NCI-H446 treated with DMSO at 0.1 percent for 48 hours (cell line): Measurements from ENCODE around the gene THAP7.

Source experiments
- DNase-seq: peaks from one replicate; lab custom pipeline; 2025; lab: John Stamatoyannopoulos, UW

Gene THAP7

DNA sequence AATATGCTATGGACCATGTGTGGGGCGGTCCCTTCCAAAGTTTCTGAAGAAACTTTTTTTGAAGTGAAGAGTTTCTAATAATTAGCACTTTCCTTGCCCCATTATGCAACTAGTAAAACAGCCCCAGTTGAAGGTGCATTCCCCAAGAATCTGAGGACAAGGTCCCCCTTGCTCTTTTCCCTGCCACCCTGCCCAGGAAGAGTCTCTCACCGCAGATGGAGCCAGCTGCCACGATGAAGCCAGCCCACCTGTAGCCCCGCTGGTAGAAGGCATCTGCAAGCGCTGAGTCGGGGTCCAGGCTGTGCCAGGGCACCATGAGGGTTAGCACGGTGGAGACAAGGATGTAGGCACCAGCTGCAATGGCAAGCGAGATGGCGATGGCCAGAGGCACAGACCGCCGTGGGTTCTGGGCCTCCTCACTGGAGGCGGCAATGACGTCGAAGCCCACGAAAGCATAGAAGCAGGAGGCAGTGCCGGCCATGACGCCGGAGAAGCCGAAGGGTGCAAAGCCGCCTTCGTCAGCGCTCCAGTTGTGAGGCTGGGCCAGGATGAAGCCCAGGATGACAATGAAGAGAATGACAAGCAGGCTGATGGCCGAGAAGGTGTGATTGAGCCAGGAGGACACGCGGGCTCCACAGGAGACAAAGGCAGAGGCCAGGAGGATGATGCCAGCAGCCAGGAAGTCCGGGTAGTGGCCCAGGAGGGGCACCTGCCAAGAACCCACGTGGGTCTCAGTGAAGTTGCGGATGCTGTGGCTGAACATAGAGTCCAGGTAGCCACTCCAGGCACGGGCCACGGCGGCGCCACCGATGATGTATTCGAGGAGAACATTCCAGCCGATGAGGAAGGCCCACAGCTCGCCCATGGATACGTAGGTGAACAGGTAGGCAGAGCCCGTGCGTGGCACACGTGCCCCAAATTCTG, 29.0 kb upstream of the THAP7 start:
- DNase-seq: no peak

DNA sequence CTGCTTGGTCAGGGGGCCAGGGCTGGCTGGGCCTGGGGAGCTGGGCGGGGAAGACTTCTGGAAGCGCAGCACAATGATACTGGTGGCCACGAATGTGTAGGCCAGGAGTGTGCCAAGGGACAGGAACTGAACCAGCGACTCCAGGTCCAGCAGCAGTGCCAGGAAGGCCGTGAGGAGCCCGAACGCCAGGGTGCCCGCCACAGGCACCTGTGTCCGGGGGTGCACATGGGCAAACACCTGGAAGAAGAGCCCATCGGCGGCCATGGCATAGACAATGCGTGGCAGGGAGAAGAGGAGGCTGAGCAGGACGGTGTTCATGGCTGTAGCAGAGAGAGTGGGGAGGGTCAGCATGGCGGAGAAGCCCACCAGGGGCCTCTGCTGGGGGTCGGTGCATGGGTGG, 28.1 kb upstream of the THAP7 start:
- DNase-seq: no peak

DNA sequence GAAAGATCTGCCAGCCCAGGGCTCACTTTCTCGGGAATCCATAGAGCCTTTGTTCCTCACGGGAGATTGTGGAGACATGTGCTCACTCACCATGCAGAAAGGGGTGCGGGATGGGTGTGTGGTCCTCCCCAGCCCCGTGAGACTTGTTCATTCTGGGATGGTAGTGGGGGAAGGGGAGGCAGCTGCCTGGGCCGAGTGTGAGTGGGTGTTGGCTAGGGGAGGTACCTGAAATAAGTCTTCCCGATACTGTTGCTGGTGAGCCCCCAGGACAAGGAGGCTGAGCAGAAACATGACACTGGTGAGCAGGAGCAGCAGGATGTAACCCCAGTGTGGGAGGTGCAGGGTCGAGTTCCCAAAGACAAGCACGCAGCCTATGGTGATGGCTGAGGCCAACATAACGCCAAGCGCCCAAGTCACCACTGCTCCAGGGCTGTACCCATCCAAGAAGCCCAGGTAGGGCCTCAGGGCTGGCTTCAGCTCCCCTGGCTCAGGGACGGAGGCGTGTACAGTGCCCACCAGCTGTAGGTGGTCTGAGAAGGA, 27.6 kb upstream of the THAP7 start:
- no peak for DNase-seq

DNA sequence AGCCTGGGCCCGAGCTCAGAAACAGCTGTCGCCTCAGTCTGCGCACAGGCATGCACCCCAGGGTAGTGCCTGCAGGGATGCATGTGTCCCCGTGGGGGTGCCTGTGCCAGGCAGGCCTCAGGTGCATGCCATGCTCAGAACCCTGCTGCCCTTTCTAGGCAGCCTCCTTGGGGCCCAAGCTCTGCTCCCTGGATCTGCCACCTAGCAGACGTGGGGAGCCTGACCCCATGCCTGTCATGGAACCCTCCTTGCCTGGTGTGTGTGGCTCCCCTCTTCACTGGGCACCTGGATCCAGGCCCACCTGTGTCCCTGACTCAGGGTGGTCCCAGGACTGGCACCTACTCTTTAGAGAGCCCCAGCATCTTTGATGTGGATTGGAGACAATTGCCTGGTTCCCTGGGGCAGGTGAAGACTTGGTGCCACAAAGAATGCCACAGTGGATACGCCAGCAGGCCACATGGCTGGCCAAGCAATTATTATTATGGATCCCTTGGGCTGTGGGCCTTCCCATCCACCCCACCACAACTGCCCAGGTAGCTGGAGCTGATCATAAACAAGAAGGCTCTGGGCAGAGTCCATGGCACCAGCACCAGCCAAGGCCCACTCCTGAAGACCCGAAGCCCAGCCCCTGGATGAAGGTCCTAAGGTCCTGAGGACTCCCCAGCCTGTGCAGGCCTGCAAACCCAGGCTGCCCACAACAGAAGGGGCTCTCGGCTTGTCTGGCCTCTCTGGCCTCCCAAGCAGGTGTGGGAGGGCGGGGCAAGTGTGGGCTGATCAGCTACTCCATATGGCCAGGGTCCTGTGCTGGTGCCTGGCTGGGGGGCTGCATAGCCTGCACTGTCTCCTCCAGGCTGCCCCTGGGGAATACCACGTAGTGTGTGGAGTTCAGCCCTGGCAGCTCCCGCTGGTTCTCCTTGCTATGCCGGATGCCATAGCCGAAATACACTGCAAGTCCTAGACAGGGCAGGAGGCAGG, 26.6 kb upstream of the THAP7 start:
- DNase-seq: no peak

DNA sequence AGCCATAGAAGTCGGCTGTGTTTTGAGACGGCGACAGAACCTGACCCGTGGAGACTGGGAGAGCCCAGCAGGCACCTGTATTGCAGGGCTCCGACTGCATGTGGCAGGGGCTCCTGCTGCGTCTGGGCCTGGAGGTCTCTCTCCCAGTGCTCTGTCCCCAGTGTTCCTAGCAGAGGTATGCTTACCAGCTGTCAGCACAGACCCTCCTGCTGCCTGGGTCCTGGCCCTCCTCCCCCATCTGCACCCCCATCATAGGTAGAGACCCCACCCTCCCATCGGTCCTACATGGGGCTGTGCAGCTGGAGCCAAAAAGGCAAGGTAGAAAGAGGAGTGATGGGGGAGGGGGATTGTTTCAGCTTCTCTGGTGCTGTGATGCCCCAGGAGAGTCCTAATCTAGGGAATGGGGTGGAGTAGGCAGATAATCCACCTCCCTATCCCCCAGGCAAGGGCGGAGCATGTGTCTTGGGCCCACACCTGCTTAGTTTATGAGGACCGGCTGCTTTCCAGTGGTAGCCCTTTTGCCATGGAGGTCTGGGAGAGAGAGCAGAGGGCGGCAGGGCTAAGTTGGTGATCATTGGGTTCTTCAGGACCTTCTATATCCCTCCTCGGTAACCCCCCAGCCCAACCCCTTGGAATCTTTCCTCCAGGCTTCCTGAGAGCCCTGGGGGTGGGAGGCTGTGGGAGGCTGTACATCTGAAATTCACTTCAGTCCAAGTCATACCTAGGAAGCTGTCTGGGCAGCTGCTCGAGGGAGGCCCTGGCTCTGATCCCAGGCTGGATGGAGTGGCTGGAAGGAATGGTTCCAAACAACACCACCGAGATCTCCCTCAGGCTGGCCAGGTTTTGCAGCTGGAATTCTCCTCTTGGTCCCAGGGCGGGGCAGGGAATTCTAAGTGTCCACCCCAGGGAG, 25.1 kb upstream of the THAP7 start:
- peak; percentile 30 for DNase-seq

DNA sequence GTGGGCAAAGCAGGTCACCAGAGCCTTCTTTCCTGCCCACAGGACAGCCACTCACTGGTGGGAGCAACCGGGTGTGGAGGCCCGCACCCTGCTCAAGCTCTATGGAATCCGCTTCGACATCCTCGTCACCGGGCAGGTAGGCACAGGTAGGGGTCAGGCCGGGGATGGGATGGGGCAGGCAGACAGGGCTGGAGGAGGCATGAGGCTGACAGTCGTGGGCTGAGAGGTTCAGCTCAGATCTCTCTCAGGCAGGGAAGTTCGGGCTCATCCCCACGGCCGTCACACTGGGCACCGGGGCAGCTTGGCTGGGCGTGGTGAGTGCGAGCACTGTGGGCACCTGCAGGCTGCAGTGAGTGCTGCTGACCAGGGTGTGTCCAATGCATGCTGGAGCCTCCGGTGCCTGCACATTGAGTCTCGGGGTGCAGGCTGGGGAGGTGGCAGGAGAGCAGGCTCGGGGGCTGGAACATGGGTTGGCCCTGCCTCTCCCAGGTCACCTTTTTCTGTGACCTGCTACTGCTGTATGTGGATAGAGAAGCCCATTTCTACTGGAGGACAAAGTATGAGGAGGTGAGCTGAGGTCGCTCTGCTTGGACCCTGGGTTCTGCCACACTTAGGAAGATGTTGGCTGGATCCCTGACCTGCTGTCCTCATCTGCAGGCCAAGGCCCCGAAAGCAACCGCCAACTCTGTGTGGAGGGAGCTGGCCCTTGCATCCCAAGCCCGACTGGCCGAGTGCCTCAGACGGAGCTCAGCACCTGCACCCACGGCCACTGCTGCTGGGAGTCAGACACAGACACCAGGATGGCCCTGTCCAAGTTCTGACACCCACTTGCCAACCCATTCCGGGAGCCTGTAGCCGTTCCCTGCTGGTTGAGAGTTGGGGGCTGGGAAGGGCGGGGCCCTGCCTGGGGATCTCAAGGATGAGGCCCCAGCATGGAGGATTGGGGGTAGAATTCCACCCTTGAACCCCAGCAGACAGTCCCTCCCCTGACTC, 24.1 kb upstream of the THAP7 start:
- no peak for DNase-seq

DNA sequence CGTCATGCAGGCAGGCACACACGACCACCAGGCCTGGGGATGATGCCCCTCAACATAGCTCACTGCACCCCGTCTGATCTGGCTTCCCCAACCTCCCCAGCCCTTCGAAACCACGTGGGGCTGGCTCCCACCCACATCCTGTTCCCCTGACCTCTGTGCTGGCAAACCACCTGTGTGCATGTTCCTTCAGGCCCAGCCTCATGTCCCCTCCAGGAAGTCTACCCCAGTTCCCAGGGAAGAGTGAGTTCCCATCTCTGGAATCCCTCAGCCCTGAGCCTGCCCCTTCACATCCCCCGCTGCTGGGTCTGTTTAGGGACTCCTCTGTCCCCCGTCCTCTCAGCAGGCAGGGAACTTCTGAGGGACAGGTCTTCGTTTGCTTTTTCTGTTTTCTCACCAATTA, 23.3 kb upstream of the THAP7 start:
- no peak for DNase-seq

DNA sequence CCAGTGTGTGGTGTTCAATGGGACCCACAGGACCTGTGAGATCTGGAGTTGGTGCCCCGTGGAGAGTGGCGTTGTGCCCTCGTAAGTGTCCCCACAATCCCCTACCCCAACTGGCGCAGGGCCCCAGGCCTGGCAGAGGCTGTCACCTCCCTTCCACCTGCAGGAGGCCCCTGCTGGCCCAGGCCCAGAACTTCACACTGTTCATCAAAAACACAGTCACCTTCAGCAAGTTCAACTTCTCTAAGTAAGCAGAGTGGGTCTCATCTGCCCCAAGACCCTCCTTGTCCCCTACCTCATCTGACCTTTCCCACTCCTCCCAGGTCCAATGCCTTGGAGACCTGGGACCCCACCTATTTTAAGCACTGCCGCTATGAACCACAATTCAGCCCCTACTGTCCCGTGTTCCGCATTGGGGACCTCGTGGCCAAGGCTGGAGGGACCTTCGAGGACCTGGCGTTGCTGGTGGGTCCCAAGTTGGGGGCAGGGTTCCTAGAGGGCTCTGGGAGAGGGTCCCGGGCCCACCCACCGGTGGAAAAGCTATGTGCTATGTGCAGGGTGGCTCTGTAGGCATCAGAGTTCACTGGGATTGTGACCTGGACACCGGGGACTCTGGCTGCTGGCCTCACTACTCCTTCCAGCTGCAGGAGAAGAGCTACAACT, 21.2 kb upstream of the THAP7 start:
- no peak for DNase-seq

DNA sequence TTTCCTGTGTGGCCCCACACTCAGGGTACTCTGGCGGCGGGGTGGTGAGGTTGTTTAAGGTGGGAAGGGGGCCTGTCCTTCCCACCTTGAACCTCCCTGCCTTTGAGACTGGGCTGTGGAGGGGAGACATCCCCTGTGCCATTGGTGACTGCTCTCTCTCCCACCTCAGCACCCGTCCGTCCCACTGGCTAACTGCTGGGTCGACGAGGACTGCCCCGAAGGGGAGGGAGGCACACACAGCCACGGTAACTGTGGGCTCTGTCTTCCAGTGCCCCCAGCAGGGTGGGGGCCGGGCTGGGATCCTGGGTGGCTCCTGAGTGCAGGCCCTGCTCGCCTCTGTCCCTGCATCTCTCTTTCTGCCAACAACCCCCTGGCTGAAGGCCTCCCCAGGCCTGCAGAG, 20.6 kb upstream of the THAP7 start:
- no peak for DNase-seq

DNA sequence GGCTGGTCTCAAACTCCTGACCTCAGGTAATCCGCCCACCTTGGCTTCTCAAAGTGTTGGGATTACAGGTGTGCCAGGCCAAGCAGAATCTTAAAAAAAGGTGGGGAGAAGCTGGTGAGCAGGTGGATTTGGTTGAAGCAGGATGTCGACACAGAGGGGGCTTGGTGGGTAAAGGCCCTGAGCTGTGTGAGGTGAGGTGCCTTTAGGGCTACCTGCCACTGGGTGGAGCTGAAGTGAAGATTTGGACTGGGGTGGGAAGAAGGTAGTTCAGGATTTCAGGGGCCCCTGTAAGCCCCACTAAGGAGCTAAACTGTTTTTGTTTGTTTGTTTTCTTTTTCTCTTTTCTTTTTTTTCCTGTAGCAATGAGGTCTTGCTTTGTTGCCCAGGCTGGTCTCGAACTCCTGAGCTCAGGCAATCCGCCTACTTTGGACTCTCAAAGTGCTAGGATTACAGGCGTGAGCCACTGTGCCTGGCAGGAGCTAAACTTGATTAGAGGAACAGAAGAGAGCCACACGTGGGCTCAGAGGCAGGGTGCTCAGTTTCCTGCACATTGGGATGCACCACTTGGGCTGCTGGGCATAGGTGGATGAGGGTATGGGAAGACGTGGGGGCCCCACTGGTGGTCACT, 19.0 kb upstream of the THAP7 start:
- DNase-seq: no peak

DNA sequence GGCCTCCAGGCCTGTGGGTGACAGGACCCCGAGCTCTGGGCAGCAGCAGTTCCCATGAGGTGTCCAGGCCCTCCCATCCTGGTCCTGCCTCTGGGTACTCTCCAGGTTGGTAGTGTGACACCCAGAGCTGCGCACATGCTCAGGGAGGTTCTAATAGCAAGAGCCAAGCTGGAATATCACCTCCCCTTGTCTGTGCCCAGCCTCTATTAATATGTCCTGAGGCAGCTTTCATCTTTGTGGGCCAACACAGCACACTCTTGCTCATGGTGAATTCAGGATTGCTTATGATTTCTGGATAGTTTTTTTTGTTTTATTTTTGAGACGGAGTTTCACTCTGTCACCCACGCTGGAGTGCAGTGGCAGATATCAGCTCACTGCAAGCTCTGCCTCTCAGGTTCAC, 16.4 kb upstream of the THAP7 start:
- DNase-seq: no peak

DNA sequence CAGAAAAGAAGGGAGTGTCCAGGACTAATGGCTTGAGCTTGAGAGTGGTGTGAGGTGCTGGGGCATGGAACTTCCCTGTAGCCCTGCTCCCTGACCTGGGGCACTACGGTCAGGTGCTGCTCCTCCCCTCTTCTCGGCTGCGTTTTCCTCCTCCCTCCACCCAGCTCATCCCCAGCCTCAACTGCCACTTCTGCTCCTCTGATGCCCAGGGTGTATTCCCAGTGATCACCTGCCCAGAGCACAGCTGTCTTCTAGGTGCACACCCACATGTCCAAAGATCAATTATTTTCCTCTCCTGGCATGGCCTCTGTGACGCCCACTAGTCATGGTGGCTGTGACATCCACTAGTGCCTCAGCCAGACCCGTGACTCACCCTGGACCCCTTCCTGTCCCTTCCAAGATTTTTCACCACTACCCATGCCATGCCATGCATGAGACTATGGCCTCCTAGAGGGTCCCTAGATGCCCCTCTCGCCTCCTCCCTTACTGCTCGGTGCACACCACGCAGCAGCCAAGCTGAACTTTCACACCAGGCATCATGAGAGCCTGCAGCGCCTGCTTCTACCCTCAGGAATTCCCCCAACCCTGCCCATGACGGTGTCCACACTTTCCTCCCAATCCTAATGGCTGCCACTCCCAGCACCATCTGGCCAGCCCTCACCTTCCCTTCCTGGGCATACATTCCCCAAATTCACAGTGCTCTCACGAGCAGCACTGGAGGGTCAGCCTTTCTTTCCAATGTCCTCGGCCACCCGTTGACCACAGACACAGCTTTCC, 14.9 kb upstream of the THAP7 start:
- no peak for DNase-seq

DNA sequence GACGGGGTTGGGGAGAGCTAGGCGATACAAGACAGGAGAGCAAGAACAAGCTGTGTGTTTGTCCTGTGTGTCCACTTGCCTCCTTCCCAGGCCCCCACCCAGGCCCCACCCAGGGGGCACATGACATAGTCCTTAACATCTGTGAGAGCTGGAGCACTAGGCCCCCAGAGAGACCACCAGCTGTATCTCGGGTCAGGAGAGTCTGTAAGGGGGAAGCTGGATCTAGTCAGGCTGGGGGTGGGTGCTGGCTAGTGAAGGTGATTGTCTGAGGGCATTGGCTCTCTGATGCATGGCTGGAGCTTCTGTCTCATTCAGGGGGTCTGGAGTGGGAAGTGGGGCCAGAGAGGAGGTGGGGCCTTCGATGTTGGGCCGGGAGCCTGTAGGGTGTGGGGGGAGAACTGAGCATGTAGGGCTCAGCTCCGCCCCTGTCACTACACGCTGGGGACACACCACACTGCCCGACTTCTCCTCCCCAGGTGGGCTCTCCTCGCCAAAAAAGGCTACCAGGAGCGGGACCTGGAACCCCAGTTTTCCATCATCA, 13.6 kb upstream of the THAP7 start:
- no peak for DNase-seq

DNA sequence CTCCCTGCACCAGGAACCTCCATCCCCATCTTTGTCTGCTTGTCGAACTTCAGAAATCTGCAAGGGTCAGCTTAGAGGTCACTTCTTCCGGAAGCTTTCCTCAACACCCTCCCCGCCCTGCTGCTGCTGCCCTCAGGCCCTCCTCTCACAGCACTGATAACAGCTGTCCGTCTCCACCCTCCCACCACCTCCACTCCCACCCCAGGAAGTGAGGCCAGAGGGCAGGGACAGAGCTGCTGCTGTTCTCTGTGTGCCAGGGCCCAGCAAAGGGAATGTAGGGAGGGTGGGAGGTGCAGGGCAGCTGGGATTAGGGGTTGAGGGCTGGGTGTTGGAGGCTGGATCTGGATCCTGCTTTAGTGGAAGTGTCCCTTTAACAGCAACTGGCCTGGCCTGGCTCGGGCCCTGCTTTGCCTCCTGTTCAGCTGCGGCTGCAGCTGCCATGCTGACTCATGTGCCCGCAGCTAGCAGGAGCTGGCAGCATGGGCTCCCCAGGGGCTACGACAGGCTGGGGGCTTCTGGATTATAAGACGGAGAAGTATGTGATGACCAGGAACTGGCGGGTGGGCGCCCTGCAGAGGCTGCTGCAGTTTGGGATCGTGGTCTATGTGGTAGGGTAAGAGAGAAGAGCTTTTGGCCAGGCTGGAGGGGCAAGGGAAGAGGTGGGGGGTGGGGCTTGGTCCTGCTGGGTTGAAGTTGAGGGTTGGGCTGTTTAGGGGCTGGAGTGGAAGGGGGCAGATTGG, 13.0 kb upstream of the THAP7 start, which contains the start of gene P2RX6:
Gene P2RX6 (plus strand): TSS at position 440 of the 740 bp plus-strand sequence. CDS start 10 bp downstream, at position 450.
- peak; percentile 53 for DNase-seq

DNA sequence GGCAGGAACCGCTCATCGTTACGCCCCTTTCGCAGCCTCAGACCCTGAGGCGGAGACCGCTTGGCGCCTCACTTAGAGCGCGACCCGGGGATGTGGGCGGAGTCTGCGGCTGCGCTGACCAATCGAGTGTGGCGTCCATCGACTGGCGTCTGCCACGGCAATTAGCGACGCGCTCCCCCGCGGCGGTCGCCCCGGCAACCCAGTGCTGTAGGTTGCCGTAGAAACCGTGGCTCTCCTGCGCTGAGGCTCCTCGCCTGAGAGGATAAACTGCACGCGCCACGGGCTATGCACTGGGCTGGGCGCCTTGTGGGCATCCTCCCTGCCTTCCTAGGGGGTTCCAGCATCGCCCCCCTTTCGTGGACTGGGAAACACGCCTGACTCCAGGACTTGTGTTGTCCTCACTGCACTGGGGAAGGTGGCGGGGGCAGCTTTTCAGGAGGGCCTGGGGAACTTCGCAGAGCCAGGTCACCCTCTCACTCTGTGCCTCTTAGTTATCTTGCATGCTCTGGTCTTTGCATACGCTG, 12.3 kb upstream of the THAP7 start:
- peak; percentile 94 for DNase-seq

DNA sequence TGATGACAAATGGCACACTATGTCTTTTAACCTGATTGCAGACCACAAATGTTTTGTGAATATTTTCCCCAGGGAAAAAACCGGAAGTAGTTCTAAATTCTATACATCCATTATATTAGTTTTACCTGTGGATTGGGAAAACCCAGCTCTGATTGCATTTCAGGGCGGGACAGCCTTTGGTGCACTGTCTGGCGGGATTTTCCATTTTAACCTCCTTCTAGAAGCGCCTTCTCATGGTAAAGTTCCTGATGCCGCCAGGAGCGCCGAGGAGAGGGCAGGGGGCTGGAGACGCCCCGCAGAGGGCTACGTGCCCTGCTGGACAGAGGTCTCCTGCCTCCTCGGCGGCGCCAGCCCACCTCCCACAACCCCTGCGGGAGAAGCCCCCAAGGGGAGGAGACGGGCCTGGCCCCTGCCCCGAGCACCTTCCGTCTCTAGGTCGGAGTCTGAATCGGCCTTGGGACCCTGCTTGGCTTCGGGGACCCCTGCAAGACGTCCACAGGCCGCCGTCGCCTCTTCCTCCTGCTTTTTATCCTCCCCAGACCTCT, 11.8 kb upstream of the THAP7 start:
- DNase-seq: no peak
